H1 (cell line): ENCODE data around the gene COX19. TPM values are rescaled to one million over a fixed set of nuclear protein-coding genes. Genes with fewer than 3 reads are reported as not detected.

Experiments used
- BRCA1 ChIP-seq: IDR thresholded peaks from 2 replicates; pipeline ENCODE4 v1.6.1; 2012; ENCODE audit warnings: low read depth, low read length, improper control_type of control experiment
- CHD7 ChIP-seq: fragments of 300-600 bp; sonication (generic); IDR thresholded peaks from 2 replicates; pipeline ENCODE4 v1.7.1; 2012; ENCODE audit warnings: low read length, moderate library complexity, mild to moderate bottlenecking, inconsistent platforms; ENCODE audit not compliant: insufficient replicate concordance
- KDM5A ChIP-seq: fragments of 200-600 bp; IDR thresholded peaks from 2 replicates; pipeline ENCODE4 v1.7.1; 2012; ENCODE audit warnings: mild to moderate bottlenecking, low read length, inconsistent platforms, mixed read lengths
- ZNF274 ChIP-seq: IDR thresholded peaks from 2 replicates; pipeline ENCODE4 v1.7.0; 2012; ENCODE audit warnings: low read length, borderline replicate concordance; ENCODE audit errors: extremely low read depth
- polyA plus RNA-seq, 7 experiments: library from polyadenylated mRNA; depleted of rRNA in 3 of 7; stranded (reverse) in 5 of 7; unstranded in 2 of 7; fragments of >200 nt in 5 of 7; fragments of 200-250 nt in 2 of 7; gene quantifications; 1 replicate in 5 of 7; 2 replicates in 1 of 7; 4 replicates in 1 of 7; pipeline versions ENCODE4 v1.2.1 to v1.2.3, GENCODE V29; 2011 to 2013; ENCODE audit warnings: missing spikeins in 2 of 7, mixed read lengths in 2 of 7
- total RNA-seq: library from RNA; stranded (reverse); fragmentation: NEBNext Ultra II Directional; extraction: Animal tissue kit (Norgen Biotek cat#: 25700); gene quantifications from 2 replicates; pipeline ENCODE4 v1.2.1, GENCODE V29; 2021

Gene COX19
- total and polyA plus RNA-seq, 2 of the 8 experiments (the other 6 are each of a cell fraction or from before 2014, with no cell fraction given): 3.9 to 7.9 TPM

GRCh38 chr7:961546-962400 is 13.6 kb downstream of the COX19 start (continued):
- TF ChIP-seq CHD7: no peak
- no peak for TF ChIP-seq BRCA1
- TF ChIP-seq ZNF274: no peak
- TF ChIP-seq KDM5A: no peak
